ENCODE data around the gene MMAB. TPM values are rescaled to one million over a fixed set of nuclear protein-coding genes. Genes with fewer than 3 reads are reported as not detected.

The MMAB gene
- total RNA-seq, 1 experiment from 2014 or later = 24.3 TPM

- TF ChIP-seq CTCF (conservative IDR thresholded peaks at IDR 0.05) = no peak
- no peaks in the 10 kb centered on the region for H3K9me3 ChIP-seq (ENCODE audit: control insufficient read depth, low read depth, low read length)
- no peaks in the 10 kb centered on the region for H3K27me3 ChIP-seq (ENCODE audit: insufficient read depth, low read length)
- no peak overlapping the region for H3K18ac ChIP-seq (ENCODE audit: insufficient read length, low read depth, low read length)
- H2AFZ ChIP-seq (ENCODE audit: low read length) = no peak overlapping the region
- no peaks in the 10 kb centered on the region for H3K23me2 ChIP-seq (ENCODE audit: insufficient read length, low read depth, low read length, poor library complexity, severe bottlenecking)
- no peak overlapping the region for H4K8ac ChIP-seq (replicated peaks; ENCODE audit: insufficient read length, low read depth, low read length)
- H2BK120ac ChIP-seq (ENCODE audit: low read depth, low read length, poor library complexity, severe bottlenecking) = no peak overlapping the region
- H3T11ph ChIP-seq (ENCODE audit: low read length) = no peak overlapping the region
- Mint-ChIP-seq H3K9me3 (no peaks in the 10 kb centered on the region), H3K4me1 (peaks cover 6% of the 10 kb centered on the region in 2 experiments; a peak in 3 of 4 replicates), H3K27ac (peak overlapping the region in 1 of 3 experiments; percentile 10; a peak in 2 of 7 replicates), H3K27me3 (ENCODE audit: low read depth) (no peaks in the 10 kb centered on the region), H3K36me3 (ENCODE audit: insufficient read depth in 1 of 3, low read depth in 3 of 3) (peaks cover 4 to 64% (median 45%) of the 10 kb centered on the region in 3 experiments), H3K4me3 (no peak overlapping the region)
- no peak overlapping the region for H3K23ac ChIP-seq (ENCODE audit: insufficient read length, low read depth, low read length)
- H3K27ac ChIP-seq (ENCODE audit: insufficient read length, low read depth, low read length) = no peak overlapping the region
- H4K5ac ChIP-seq (ENCODE audit: insufficient read length, low read depth, low read length) = no peak overlapping the region
- H3K4ac ChIP-seq (ENCODE audit: low read depth, low read length) = no peak overlapping the region
- no peak overlapping the region for H2BK12ac ChIP-seq (ENCODE audit: insufficient read length, low read depth, low read length)
- no peak overlapping the region for H3K4me2 ChIP-seq (ENCODE audit: insufficient read depth, insufficient read length, low read length)
- WGBS (ENCODE audit: extremely low coverage, insufficient read length, low lambda C conversion rate) = no CpG with 5 or more reads among the region's 6 CpGs
- no peak overlapping the region for H3K14ac ChIP-seq (ENCODE audit: insufficient read depth, low read length)
- H3K56ac ChIP-seq (ENCODE audit: insufficient read length, low read depth, low read length) = no peak overlapping the region
- no peaks in the 10 kb centered on the region for H3K79me1 ChIP-seq (ENCODE audit: insufficient read depth, low read depth, low read length, poor library complexity, severe bottlenecking)
- no peaks in the 10 kb centered on the region for H3K79me2 ChIP-seq (ENCODE audit: insufficient read depth, low read length)
- no peak overlapping the region for H2BK15ac ChIP-seq (ENCODE audit: low read depth, low read length)
- H2AK5ac ChIP-seq (ENCODE audit: insufficient read length, low read length) = no peak overlapping the region
- H3K4me1 ChIP-seq (ENCODE audit: insufficient read depth, low read length) = no peaks in the 10 kb centered on the region
- no peak overlapping the region for H4K91ac ChIP-seq (ENCODE audit: insufficient read length, low read depth, low read length)
- no peak for DNase-seq
- H4K20me1 ChIP-seq (ENCODE audit: control insufficient read depth, insufficient read depth, insufficient read length) = no peaks in the 10 kb centered on the region
- H3K9ac ChIP-seq (ENCODE audit: extremely low read depth, insufficient read length, low read length) = no peak overlapping the region
- no peak overlapping the region for H2BK5ac ChIP-seq (ENCODE audit: insufficient read length, low read length)
- no peak overlapping the region for H2BK20ac ChIP-seq (ENCODE audit: low read depth, low read length, poor library complexity, severe bottlenecking)
Observed at GRCh38 chr12:109517619-109518018, 55.7 kb downstream of the MMAB start.
